Liver (tissue), 9 donors: ENCODE measurements around the gene SCO2. TPM values are rescaled to one million over a fixed set of nuclear protein-coding genes. Genes with fewer than 3 reads are reported as not detected.

Source experiments
- DNase-seq: peaks from one replicate; pipeline ENCODE4 v3.0.0-alpha.2; 2017; ENCODE audit warnings: low spot score
- H3K27ac ChIP-seq, 2 donors: one replicate each; pipeline ENCODE4 v1.7.0; 2013; ENCODE audit warnings: inconsistent platforms in 2 of 2, low read length in 2 of 2, control low read depth in 1 of 2, low read depth in 1 of 2, mild to moderate bottlenecking in 1 of 2
- H3K27me3 ChIP-seq, 4 donors: one replicate each; pipeline versions ENCODE4 v1.6.1 to v1.7.0; 2013; ENCODE audit warnings: low read length in 3 of 4, inconsistent platforms in 1 of 4, mild to moderate bottlenecking in 1 of 4, moderate library complexity in 1 of 4; ENCODE audit not compliant: control insufficient read depth in 4 of 4, insufficient read depth in 4 of 4
- H3K36me3 ChIP-seq, 4 donors: one replicate each; pipeline versions ENCODE4 v1.6.1 to v1.7.0; 2013; ENCODE audit warnings: low read length in 3 of 4, mild to moderate bottlenecking in 3 of 4, low read depth in 1 of 4, moderate library complexity in 1 of 4; ENCODE audit not compliant: control insufficient read depth in 4 of 4, insufficient read depth in 3 of 4
- H3K4me1 ChIP-seq, 4 donors: one replicate each; pipeline versions ENCODE4 v1.6.1 to v1.7.0; 2013; ENCODE audit warnings: low read length in 3 of 4, mild to moderate bottlenecking in 3 of 4, moderate library complexity in 1 of 4; ENCODE audit not compliant: control insufficient read depth in 4 of 4, insufficient read depth in 4 of 4
- H3K4me3 ChIP-seq, 3 donors: one replicate each; pipeline versions ENCODE4 v1.6.1 to v1.7.0; 2013; ENCODE audit warnings: low read length in 3 of 3, control low read depth in 1 of 3, low read depth in 1 of 3, mild to moderate bottlenecking in 1 of 3
- H3K9ac ChIP-seq, 2 donors: one replicate each; pipeline ENCODE4 v1.7.0; 2013; ENCODE audit warnings: low read length in 2 of 2, mild to moderate bottlenecking in 2 of 2, moderate library complexity in 2 of 2, control low read depth in 1 of 2, low read depth in 1 of 2
- H3K9me3 ChIP-seq, 4 donors: one replicate each; pipeline versions ENCODE4 v1.6.1 to v1.7.0; 2013; ENCODE audit warnings: low read length in 3 of 4; ENCODE audit not compliant: control insufficient read depth in 4 of 4
- CTCF ChIP-seq: fragments of 150-350 bp; IDR thresholded peaks from 2 replicates; pipeline ENCODE4 v1.5.1; 2017; ENCODE audit warnings: improper control_type of control experiment, low read depth, low read length; ENCODE audit not compliant: missing input control
- EGR1 ChIP-seq, 2 donors: IDR thresholded peaks; 2 replicates each; pipeline ENCODE4 v1.6.1; 2016 to 2018; ENCODE audit warnings: antibody characterized with exemption in 2 of 2, low read depth in 2 of 2
- FOXA2 ChIP-seq: IDR thresholded peaks from 2 replicates; pipeline ENCODE4 v1.6.1; 2016; ENCODE audit warnings: antibody characterized with exemption
- GABPA ChIP-seq, 2 donors: IDR thresholded peaks in 1 of 2; conservative IDR thresholded peaks in 1 of 2; 2 replicates each; pipeline ENCODE4 v1.6.1; 2016; ENCODE audit warnings: antibody characterized with exemption in 2 of 2, mild to moderate bottlenecking in 1 of 2, moderate library complexity in 1 of 2
- HNF4A ChIP-seq, 2 donors: conservative IDR thresholded peaks; 2 replicates each; pipeline ENCODE4 v1.6.1; 2016; ENCODE audit warnings: antibody characterized with exemption in 2 of 2, mild to moderate bottlenecking in 2 of 2
- JUND ChIP-seq, 2 donors: IDR thresholded peaks; 2 replicates each; pipeline ENCODE4 v1.6.1; 2016; ENCODE audit warnings: antibody characterized with exemption in 2 of 2
- MAX ChIP-seq: IDR thresholded peaks from 2 replicates; pipeline ENCODE4 v1.6.1; 2016; ENCODE audit warnings: antibody characterized with exemption
- NR2F2 ChIP-seq: IDR thresholded peaks from 2 replicates; pipeline ENCODE4 v1.6.1; 2016; ENCODE audit warnings: antibody characterized with exemption
- RAD21 ChIP-seq, 2 donors: IDR thresholded peaks; 2 replicates each; pipeline ENCODE4 v1.6.1; 2016; ENCODE audit warnings: antibody characterized with exemption in 2 of 2, mild to moderate bottlenecking in 2 of 2
- REST ChIP-seq: IDR thresholded peaks from 2 replicates; pipeline ENCODE4 v1.6.1; 2016; ENCODE audit warnings: antibody characterized with exemption, mild to moderate bottlenecking
- RXRA ChIP-seq, 2 donors: IDR thresholded peaks; 2 replicates each; pipeline ENCODE4 v1.6.1; 2017 to 2018; ENCODE audit warnings: antibody characterized with exemption in 2 of 2, mild to moderate bottlenecking in 1 of 2
- YY1 ChIP-seq: IDR thresholded peaks from 2 replicates; pipeline ENCODE4 v1.6.1; 2016; ENCODE audit warnings: antibody characterized with exemption, mild to moderate bottlenecking
- WGBS: extraction: QIAGEN DNeasy Blood & Tissue Kit; methylation state at CpG from one replicate; pipeline ENCODE4 v1.1.7; 2013; 5-methylcytosine and 5-hydroxymethylcytosine counted together
- polyA plus RNA-seq, 2 donors: library from polyadenylated mRNA; stranded (reverse) in 1 of 2; unstranded in 1 of 2; fragments of 200-250 nt in 1 of 2; fragments of >200 nt in 1 of 2; fragmentation: Nextera tagmentation in 1 of 2; extraction: Ambion mirVana in 1 of 2; gene quantifications; one replicate each; pipeline versions ENCODE4 v1.2.1 to v1.2.3, GENCODE V29; 2013 to 2015
- total RNA-seq, 2 donors: library from RNA; depleted of rRNA; stranded (reverse); fragments of >200 nt; gene quantifications; one replicate each; pipeline ENCODE4 v1.2.3, GENCODE V29; 2014
- donor health status: healthy.
- donor health status: healthy.
- donor health status: healthy.
- donor health status: healthy.
- donor health status: healthy.

SCO2 gene
- total and polyA plus RNA-seq, 4 donors = 1.4 to 2.9 (median 1.8) TPM

GRCh38 chr22:50562523-50563412 is 37.4 kb upstream of the SCO2 start, which contains the start of gene SYCE3 (continued):
- TF ChIP-seq REST = peak; percentile 93
- TF ChIP-seq YY1 = peak; percentile 49
- TF ChIP-seq RAD21 (IDR thresholded peaks at IDR 0.05) = peak; percentile 75 to 82

GRCh38 chr22:50561401-50562358 is 36.3 kb upstream of the SCO2 start:
- no peaks in the 10 kb centered on the region for H3K36me3 ChIP-seq
- H3K27ac ChIP-seq = no peak overlapping the region
- TF ChIP-seq YY1 (no peak), NR2F2 (no peak), MAX (no peak), JUND (IDR thresholded peaks at IDR 0.05) (no peak), REST (no peak), RAD21 (IDR thresholded peaks at IDR 0.05) (no peak), HNF4A (conservative IDR thresholded peaks at IDR 0.05) (no peak), FOXA2 (no peak), GABPA (IDR thresholded peaks at IDR 0.05 in 1 of 2, conservative IDR thresholded peaks at IDR 0.05 in 1 of 2) (no peak), EGR1 (IDR thresholded peaks at IDR 0.05; ENCODE audit: low read depth in 2 of 2) (no peak), RXRA (IDR thresholded peaks at IDR 0.05) (no peak), CTCF (no peak)
- H3K9me3 ChIP-seq = no peaks in the 10 kb centered on the region
- H3K27me3 ChIP-seq = no peaks in the 10 kb centered on the region
- no peak for DNase-seq
- H3K9ac ChIP-seq = no peak overlapping the region
- H3K4me3 ChIP-seq = no peak overlapping the region
- peaks cover 0 to 8% (median 4%) of the 10 kb centered on the region in 4 donors for H3K4me1 ChIP-seq
- 79% methylated on average over 29 of the region's 34 CpGs for WGBS
